HG02571 (cell line): ENCODE results near the gene RGL3.
A peak's percentile ranks its signal among the peaks of the same experiment; 100 is the strongest.
"Not testable (repeated sequence)": the region's sequence is repeated elsewhere in the genome, so short reads cannot be mapped to it uniquely, and the experiment has no call there.

Experiments
- ATAC-seq: cut with Tn5 transposase; IDR thresholded peaks from one replicate; pipeline ENCODE4 v1.9.1; 2021; ENCODE audit warnings: mild to moderate bottlenecking, moderate library complexity; ENCODE audit not compliant: unreplicated experiment

Gene RGL3

DNA sequence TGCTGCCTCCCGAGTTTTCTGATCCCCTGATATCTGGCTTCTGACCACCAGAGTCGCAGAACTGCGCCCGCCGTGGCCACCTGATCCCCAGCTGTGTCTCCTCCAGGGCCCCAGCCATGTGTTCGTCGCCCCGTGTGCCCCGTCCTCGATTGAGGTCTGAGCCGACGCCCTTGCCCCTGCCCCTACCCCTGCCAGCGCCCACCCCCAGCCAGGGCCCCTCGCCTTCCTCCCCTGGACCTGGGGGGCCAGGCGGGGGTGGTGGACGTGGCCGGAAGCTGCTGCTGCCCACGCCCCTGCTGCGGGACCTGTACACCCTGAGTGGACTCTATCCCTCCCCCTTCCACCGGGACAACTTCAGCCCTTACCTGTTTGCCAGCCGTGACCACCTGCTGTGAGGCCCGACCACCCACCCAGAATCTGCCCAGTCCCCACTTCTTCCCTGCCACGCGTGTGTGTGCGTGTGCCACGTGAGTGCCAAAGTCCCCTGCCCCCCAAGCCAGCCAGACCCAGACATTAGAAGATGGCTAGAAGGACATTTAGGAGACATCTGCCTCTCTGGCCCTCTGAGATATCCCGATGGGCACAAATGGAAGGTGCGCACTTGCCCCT, 54.7 kb downstream of the RGL3 start:
- ATAC-seq: no peak

DNA sequence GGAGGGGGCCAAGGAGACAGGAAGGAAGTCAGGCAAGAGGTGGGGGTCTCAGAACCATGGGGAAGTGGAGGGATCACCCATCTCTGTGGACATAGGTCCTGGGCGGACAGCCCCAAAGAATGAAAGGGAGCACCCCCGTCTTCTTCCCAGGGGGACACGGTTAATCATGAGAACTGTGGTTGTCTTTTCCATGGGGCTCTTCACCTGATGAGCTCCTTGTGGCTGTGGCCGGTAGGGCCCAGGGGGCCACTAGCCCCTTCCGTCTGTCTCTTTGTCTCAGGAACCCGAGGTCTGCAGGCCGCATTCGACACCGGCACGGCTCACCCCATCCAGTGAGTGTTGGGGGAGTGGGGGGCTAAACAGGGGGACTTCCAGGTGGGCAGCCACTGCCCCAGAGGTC, 55.2 kb downstream of the RGL3 start:
- no peak for ATAC-seq

DNA sequence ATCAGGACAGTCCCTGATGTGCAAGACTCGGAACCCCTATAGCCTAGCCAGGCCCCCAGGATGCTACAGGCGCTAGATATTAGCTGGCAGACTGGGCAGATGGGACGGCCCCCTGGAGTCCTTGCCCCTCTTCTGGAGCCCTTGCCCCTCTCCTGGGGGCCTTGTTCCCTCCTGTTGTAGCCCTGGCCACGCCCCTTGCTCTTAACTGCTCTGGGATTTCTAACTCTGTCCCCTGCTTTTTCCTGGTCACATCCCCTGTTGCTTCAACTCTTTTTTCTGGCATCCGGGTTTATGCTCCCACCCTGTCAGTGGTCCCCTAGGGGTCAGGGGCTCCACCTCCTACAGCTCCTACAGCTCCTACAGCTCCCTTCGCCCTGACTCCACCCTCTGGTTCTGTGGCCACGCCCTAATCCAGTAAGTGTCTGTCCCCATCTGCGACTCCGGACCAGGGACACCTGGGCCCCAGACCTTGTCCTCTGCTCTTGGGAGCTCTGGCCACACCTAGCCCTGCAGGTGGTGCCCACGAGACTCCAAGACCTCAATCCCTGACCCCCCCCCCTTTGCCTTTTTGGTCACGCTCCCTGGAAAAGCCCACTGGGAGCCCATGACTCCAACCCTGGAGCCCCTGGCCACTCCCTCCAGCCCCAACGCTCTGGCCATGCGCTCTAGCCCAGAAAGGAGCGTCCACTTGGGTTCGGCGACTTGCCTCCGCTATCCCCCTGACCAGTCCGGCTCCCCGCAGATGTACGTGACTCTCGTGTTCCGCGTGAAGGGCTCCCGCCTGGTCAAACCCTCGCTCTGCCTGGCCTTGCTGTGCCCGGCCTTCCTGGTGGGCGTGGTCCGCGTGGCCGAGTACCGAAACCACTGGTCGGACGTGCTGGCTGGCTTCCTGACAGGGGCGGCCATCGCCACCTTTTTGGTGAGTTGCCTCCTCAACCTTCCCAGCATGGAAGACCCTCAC, 57.1 kb downstream of the RGL3 start:
- no peak for ATAC-seq

DNA sequence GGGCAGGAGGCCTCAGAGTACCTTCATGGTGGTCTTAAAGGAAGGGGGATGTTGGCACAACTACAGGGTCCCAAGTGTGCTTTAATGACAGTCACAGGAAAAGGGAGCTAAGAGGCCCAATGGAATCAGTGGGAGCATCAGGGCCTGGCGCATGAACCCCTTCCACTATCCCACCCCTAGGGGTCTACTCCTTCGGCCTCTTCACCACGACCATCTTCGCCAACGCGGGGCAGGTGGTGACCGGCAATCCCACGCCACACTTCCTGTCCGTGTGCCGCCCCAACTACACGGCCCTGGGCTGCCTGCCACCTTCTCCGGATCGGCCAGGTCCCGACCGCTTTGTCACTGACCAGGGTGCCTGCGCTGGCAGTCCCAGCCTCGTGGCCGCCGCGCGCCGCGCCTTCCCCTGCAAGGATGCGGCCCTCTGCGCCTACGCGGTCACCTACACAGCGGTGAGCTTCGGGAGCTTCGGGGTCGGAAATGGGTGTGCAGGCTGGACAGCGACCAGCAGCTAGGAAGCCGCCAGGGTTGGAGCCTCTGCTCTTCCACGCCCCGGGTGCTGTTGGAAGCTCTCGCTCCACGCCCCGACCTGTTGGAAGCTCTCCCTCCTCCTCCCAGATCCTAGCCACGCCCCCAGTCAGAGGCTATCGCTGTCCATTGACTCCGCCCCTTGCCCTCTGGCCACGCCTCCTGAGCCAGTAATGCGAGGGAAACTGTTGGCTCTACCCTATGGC, 57.9 kb downstream of the RGL3 start:
- ATAC-seq: no peak

DNA sequence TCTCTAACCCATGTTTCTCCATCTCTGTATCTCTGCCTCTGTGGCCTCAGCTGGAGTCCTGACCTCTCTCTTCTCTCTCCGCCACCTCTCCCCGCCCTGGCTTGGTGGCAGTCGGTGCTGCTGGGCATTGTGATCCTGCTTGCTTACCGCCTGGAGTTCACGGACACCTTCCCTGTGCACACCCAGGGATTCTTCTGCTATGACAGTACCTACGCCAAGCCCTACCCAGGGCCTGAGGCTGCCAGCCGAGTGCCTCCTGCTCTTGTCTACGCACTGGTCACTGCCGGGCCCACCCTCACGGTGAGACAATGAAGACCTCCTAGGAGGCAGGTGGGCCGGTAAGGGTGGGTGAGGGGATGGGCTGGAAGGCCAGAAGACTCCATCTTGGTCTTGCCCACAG, 59.7 kb downstream of the RGL3 start:
- no peak for ATAC-seq

DNA sequence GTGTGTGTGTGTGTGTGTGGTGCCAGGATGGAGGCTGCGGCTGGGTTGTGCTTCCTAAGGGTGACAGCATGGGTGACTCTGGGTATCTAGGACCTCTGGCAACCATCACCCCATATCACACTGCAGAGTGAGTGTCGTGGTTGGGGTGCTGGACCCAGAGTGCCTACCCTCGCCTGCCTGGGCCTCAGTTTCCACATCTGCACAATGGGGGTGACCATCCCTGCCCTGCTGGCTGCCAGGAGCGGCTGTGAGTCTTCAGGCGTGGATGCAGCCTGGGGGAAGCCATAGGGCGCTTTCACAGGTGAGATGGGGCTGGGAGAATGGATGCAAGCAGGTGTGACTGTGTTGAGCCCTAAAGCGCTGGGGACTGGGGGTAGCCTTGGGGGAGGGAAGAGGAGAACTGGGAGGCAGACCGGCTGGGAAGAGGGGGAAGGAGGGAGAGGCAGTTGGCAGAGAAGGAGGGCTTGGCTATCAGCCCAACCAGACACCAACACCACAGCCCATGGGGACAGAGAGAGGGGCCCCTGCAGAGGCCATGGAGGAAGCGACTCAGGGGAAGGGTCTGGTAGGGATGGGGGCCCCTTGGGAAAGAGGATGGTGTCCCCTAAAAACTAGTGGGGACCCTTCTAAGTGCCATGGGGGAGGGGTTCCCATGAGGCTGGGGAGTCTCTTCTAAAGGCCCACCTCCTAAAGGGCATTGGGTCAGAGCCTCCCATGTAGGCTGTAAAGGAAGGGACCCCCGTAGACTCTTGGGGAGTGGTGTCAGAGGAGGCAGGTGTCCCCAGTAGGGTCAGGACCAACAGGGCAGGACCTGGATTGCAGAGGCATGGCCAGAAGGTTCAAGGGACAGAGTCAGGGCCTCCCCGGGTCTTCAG, 62.2 kb downstream of the RGL3 start:
- no peak for ATAC-seq

DNA sequence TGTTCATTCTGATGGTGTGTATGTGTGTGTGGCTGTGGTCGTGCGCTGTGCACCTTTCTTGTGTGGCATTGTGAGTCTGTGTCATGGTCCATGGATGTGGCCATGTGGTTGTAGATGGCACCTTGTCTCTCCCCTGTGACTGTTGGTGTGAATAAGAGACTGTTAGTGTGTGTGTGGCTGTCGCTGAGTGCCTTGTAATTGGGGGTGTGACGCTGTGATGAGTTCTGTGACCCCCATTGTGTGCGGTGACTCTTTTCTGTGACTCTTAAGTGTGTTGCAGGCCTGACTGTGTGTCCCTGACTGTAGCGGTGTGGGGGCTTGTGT, 63.1 kb downstream of the RGL3 start:
- ATAC-seq: no peak

DNA sequence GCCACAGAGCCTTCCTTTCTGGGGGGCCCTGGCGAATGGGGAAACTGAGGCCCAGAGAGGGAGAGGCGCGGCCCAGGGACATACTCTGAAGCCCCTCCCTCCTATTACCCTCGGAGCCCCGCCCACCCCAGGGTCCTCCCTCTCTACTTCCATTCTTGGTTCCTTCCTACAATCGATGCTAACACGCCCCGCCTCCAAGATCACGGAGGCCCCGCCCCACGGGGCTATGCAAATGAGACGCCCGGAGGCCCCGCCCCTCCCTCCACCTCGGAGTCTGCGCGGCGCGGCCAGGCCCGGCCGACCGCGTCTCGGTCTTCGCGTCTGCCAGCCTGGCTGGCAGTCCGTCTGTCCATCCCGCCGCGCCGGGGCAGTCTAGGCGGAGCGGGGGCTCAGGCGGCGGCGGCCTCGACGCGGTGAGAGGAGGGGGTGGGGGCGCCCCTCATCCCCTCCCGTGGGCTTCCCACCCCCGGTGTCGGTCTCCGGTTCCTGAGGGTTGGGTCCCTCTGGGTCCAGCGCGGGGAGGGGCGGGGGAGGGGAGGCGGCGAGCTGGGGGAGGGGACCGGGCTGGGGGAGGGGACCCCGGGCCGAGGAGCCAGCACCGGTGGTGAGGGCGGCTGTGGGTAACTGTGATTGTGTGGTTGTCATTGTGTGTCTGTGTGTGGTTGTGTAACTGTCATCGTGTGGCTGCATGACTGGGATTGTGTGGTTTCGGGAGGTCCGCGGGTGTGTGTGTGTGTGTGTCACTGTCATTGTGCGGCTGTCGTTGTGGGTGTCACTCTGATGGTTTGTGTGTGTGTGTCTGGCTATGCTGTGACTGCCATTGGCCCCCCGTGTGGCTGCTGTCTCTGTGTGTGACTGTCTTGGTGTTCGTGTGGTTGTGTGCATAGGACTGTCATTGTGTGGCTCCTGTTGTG, 63.7 kb downstream of the RGL3 start, which contains the start of gene PLPPR2:
TSS of gene PLPPR2 (plus strand) at position 273 of the 914 bp plus-strand sequence. CDS start 2,242 bp downstream, outside the sequence.
- no peak for ATAC-seq

DNA sequence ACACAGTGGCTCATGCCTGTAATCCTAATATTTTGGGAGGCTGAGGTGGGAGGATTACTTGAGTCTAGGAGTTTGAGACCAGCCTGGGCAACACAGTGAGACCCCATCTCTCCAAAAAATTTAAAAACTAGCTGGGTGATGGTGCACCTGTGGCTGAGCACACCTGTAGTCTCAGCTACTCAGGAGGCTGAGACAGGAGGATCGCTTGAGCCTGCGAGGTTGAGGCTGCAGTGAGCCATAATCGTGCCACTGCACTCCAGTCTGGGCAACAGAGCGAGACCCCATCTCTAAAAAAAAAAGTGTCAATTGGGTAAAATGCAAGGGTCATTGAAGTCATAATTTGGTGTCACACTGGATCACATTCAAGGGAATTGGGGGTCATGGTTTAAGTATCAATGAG, 65.0 kb downstream of the RGL3 start:
- ATAC-seq: not testable (repeated sequence)

DNA sequence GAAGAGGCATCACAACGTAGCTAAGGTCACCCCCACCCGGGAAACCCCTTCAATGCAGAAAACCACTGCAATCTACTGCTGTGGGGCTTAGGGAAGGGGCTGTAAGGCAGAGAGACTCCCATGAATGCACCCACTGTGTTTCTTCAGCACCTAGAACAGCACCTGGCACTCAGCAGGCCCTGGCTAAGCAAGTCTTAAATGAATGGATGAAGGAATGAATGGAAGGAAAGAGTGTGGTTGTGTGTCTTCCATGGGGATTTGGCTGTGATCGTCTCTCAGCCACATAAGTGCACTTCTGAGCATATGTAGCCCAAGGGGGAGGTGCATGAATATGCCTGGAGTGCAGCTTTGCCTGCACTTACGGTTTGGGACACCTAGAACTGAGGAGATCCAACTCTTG, 69.9 kb downstream of the RGL3 start:
- no peak for ATAC-seq

DNA sequence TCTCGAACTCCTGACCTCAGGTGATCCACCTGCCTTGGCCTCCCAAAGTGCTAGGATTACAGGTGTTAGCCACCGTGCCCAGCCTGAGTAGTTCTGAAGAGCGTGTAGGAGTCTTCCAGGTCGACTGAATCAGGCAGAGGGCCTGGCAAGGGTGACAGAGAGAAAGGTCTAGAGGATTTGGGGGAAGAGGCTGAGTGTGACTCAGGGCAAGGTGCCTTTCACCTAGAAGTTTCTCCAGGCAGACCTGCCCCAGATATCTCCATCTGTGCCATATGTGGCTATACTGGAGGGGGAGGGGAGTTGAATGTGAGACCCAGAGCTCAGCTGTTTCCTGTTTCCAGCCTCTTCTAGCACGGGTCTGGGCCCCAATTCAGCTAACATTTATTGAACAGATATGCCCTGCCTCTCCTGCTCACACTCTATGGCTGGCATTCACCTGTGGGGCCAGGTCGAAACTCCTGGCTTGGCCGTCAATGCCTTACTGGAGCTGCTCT, 71.5 kb downstream of the RGL3 start:
- no peak for ATAC-seq

DNA sequence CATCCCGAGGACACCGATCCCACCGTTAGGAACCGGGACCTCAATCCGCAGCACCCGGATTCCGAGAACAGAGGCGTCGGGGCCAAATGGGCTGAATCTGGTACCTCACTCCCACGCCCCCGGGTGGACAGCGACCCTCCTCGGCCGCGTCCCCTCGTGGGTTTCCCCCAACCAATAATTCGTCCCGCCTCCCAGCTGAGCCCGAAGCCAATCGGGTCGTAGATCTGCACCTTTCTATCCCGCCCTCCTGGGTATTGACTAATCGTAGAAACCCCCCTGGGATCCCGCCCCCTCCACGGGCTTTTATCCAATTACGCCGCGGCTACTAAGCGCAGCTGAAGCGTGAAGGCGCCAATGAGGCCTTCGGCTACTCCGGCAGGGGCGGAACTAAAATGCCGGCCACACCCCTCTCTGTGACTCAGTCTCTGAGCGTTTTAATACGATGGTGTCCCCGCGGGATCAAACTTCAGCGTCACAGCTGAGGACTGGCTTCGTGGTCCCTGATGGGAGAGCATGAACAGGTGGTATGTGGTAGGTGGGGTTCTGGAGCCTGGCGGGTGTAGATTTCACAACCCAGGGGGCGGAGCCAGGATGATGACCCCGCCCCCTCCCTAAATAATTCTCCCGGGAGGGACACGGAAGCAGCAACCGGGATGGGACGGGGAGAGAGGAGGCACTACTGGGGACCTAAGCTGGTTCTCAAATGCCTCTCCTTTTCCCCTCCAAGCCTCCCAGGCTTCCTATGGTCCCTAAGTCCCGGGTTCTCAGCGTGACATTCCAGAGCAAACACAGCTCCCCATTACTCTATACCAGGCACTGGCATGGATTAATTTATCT, 72.8 kb downstream of the RGL3 start, which contains the start of the genes CCDC159 and TMEM205:
TSS of gene CCDC159 (plus strand) at position 416 of the 837 bp plus-strand sequence. CDS start at position 504, 88 bp downstream.
TSS of gene TMEM205 (minus strand) at position 165 of the 837 bp plus-strand sequence. CDS start 649 bp downstream, outside the sequence.
- ATAC-seq: peak; percentile 91

DNA sequence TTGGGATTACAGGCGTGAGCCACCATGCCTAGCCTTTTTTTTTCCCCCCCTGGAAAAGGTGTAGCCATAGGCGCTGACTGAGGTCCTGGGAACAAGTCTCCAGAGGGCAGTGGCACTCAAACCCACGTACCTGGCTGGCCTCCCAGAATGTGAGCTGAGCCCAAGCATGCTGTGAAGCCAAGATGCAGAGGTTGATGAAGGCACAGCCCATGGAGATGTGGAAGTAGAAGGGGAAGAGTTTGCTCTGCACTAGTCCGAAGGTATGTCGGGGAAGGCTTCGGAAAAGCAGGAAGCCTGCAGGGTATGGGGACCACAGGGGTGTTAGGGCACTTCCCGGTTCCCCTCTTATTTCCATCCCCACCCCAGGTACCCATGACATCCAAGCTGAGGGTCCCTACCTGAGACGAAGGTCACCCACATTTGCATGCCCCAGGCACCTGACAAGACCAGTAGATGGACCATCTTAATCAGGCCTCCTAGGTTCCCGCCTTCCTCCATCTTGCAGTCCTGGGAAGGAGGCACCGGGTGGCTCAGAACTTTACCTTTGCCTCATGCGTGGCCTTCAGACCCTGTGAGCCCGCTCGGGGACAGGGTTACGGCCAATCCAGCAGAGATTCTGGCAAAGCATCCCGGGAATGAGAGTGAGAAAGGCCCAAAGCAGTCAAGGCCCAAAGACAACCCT, 73.9 kb downstream of the RGL3 start:
- no peak for ATAC-seq
